ENCODE results near the gene TCF4. TPM values are rescaled to one million over a fixed set of nuclear protein-coding genes. Genes with fewer than 3 reads are reported as not detected.

TCF4 gene
- total RNA-seq, 2 donors from 2014 or later, result 57.7 to 66.3 TPM

DNA sequence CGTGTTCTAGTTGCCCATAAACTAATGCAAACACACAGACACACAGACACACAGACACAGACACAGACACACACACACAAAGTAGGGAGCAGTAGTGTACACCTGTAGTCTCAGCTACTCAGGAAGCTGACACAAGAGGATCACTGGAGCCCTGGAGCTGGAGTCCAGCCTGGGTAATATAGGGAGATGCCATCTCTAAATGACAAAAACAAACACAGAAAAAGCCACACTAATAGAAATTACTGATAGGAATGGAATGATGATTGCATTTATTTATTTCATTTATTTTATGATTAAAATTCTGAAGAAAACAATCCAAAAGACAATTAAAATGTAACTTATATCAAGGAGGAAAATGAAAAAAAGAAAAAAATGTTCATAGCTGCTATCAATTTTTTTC lies 30.8 kb downstream of the TCF4 start:
- DNase-seq (ENCODE audit: low spot score), result no peak
- H3K4me1 ChIP-seq, result no peaks in the 10 kb centered on the region
- no peaks in the 10 kb centered on the region for H3K27me3 ChIP-seq
- H3K4me3 ChIP-seq, result no peak overlapping the region
- no peak overlapping the region for H3K27ac ChIP-seq
- H3K9me3 ChIP-seq, result no peaks in the 10 kb centered on the region
- H3K36me3 ChIP-seq, result no peaks in the 10 kb centered on the region
- TF ChIP-seq, protein P1, sequence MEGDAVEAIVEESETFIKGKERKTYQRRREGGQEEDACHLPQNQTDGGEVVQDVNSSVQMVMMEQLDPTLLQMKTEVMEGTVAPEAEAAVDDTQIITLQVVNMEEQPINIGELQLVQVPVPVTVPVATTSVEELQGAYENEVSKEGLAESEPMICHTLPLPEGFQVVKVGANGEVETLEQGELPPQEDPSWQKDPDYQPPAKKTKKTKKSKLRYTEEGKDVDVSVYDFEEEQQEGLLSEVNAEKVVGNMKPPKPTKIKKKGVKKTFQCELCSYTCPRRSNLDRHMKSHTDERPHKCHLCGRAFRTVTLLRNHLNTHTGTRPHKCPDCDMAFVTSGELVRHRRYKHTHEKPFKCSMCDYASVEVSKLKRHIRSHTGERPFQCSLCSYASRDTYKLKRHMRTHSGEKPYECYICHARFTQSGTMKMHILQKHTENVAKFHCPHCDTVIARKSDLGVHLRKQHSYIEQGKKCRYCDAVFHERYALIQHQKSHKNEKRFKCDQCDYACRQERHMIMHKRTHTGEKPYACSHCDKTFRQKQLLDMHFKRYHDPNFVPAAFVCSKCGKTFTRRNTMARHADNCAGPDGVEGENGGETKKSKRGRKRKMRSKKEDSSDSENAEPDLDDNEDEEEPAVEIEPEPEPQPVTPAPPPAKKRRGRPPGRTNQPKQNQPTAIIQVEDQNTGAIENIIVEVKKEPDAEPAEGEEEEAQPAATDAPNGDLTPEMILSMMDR (IDR thresholded peaks at IDR 0.05), result no peak

DNA sequence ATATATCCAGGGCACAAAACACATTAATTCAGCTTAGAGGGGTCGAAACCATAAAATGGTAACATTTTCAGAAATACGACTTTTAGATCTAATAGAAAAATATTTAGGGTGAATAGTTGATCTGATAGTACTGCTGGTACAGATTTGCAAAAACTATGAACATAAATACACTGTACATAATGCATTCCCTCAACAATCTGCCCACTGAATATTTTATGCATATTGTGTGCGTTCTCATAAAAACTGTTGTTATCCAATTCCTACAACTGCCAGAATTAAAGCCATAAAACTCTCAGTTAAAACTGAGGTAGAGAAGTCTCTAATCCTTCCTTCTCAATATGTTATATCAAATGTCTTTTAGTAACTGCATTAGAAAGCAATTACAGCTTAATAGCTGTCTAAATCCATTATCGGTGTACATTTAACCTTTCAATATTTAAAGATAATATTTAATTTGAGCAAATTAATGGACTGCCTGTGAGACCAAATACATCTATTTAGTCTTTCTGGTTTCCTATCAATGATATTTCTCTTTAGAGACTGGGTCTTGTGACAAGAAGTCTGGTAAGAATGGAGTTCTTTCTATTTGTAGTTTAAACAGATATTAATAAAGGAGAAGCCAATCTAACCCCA lies 32.5 kb downstream of the TCF4 start:
- TF ChIP-seq, protein P1 (IDR thresholded peaks at IDR 0.05), result no peak
- Histone ChIP-seq H3K36me3 (no peaks in the 10 kb centered on the region), H3K27me3 (no peaks in the 10 kb centered on the region), H3K4me3 (no peak overlapping the region), H3K27ac (no peak overlapping the region), H3K9me3 (no peaks in the 10 kb centered on the region), H3K4me1 (no peaks in the 10 kb centered on the region)
- no peak for DNase-seq (ENCODE audit: low spot score)

DNA sequence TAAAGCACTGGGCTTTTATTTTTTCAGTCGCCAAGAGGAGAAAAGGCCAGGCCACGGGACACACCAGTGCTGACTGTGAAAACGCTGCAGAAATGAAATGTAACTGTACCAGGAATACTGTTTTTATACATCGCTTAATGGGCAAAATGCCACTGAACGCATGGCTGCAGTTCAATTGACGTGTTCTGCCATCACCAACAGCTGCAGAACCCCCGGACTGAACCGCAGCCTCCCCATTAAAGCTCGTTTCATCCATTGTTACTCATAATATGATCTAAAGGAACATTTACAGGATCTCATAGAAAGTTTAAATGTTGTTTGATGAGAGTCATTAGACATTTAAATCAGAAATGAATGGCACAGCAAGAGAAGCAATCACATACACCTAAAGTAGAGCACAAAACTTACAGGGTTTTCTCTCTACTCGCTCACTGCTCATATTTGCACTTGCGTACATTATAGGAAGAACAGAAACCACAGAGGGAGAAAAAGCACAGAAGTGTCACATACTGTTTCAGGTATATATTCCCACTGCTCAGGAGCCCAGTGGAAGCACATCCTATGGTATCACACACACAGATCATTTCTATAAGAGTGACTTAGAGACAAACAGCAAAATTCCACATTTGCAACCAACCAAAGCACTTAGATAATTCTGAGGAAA lies 35.3 kb downstream of the TCF4 start:
- Histone ChIP-seq H3K4me1 (peaks cover 0 to 6% of the 10 kb centered on the region in 2 donors), H3K27ac (no peak overlapping the region)

DNA sequence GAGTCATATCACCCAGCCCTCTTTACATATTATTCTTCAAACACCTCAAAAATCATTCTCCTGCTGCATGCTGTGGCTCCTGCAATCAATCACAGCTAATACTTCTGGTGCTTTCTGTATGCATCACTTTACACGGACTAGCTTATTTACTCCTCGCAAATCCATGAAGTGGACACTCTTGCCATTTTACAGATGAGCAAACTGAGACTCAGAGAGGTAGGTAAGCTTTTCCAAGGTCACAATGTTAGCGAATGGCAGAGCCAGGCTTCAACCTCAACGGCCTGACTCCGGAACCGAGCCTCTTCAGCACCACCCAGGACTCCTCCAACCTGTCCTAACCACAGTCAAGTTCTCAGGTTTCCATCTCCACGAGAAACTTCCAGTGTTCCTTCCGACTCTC lies 36.8 kb downstream of the TCF4 start:
- H3K9me3 ChIP-seq, result no peaks in the 10 kb centered on the region
- TF ChIP-seq, protein P1 (IDR thresholded peaks at IDR 0.05), result no peak
- no peak overlapping the region for H3K27ac ChIP-seq
- no peak overlapping the region for H3K4me3 ChIP-seq
- H3K36me3 ChIP-seq, result no peaks in the 10 kb centered on the region
- no peaks in the 10 kb centered on the region for H3K27me3 ChIP-seq
- peaks cover 0 to 8% of the 10 kb centered on the region in 2 donors for H3K4me1 ChIP-seq
- DNase-seq (ENCODE audit: low spot score), result no peak

More for the DNA sequence above, 35.3 kb downstream of the TCF4 start:
- TF ChIP-seq, protein P1 (IDR thresholded peaks at IDR 0.05), result no peak
- no peak for DNase-seq (ENCODE audit: low spot score)
- Histone ChIP-seq H3K36me3 (no peaks in the 10 kb centered on the region), H3K9me3 (no peaks in the 10 kb centered on the region), H3K4me3 (no peak overlapping the region), H3K27me3 (no peaks in the 10 kb centered on the region)

DNA sequence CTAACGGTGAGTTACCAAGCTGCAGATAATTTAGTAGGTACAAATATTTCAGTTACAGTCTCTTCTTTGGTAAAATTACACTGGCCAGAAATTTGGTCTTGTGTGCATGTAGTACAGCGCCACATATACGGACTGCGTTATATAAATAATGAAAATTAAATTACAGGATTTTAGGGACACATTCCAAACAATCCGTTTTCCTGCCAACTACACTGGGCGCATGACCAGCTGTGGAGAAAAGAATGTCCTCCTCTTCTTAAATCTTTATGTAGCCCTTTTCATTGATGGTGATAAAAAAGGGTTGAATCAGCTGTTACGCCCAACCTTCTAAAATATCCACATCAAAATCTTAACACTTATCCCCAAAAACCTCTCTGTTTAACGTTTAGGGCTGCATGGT lies 37.5 kb downstream of the TCF4 start:
- H3K36me3 ChIP-seq, result no peaks in the 10 kb centered on the region
- no peaks in the 10 kb centered on the region for H3K9me3 ChIP-seq
- no peaks in the 10 kb centered on the region for H3K27me3 ChIP-seq
- no peak overlapping the region for H3K27ac ChIP-seq
- H3K4me3 ChIP-seq, result no peak overlapping the region
- TF ChIP-seq, protein P1 (IDR thresholded peaks at IDR 0.05), result no peak
- DNase-seq (ENCODE audit: low spot score), result no peak
- H3K4me1 ChIP-seq, result peaks cover 0 to 8% of the 10 kb centered on the region in 2 donors

Measured in right atrium auricular region (tissue), 2 donors.